Stimulated activated CD4-positive, alpha-beta T cell treated with anti-CD3 and anti-CD28 coated beads, Interleukin-4, amount 100 ng/mL, for 24 hours (primary cell): Measurements from ENCODE around the gene PBRM1.

ENCODE experiments used
- DNase-seq: peaks from one replicate; pipeline ENCODE4 v3.0.0-alpha.2; 2020

The PBRM1 gene

GRCh38 chr3:52655895-52656294, 29.8 kb downstream of the PBRM1 start:
- DNase-seq = no peak

DNA sequence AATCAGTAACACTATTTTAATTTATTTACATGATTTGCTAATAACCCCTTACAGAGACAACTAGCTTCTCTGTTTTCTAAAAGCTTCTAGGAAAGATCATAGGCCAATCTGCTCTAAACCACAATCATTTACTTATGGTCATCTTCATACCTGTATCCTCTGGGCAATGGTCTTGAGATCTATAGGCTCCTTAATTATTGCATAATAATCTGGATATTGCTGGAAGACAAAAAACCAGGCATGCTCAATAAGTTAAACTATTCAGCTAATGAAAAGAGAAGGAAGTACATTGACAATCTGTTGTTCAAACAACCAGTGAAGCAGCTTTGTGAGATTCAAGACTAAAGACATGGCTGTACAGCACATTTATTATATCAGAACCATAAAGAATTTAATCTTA, 34.1 kb downstream of the PBRM1 start:
- no peak for DNase-seq

DNA sequence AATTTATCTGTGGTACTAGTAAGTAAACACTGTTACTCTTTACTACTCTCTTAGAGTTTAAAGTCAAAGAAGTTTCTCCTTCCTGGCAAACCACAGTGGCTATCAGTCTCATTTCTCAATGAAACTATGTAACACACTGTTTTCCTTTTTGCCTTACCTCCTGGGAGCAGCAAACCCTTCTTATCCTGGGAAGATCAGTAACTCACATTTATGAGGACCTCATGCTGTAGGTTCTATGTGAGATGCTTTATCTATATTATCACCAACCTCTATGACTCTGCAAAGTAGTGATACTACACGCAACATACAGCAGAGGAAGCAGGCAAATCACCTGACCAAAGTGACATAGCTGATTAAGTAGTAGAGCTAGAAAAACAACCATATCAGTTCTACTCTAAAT, 35.3 kb downstream of the PBRM1 start:
- DNase-seq = no peak

GRCh38 chr3:52649461-52650210, 36.1 kb downstream of the PBRM1 start:
- no peak for DNase-seq

GRCh38 chr3:52645549-52645948, 40.2 kb downstream of the PBRM1 start:
- DNase-seq = no peak

GRCh38 chr3:52636673-52637072, 49.0 kb downstream of the PBRM1 start:
- DNase-seq = no peak

DNA sequence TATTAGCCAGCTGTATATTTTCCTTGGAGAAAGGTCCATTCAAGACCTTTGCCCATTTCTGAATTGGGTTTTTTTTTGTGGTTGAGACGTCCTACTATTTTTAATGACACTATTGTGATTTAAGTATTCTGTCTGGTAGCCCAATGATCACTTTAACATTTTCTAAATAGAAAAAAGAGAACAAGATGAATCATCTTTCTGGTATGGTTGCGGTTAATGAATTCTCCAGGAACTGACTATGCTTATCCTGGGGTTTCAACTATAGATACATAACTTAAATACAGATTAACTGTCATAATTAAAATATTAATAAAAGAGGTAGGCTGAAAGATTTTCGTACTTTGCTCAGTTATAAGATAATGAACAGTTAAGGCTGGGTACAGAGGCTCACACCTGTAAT, 51.9 kb downstream of the PBRM1 start:
- no peak for DNase-seq

DNA sequence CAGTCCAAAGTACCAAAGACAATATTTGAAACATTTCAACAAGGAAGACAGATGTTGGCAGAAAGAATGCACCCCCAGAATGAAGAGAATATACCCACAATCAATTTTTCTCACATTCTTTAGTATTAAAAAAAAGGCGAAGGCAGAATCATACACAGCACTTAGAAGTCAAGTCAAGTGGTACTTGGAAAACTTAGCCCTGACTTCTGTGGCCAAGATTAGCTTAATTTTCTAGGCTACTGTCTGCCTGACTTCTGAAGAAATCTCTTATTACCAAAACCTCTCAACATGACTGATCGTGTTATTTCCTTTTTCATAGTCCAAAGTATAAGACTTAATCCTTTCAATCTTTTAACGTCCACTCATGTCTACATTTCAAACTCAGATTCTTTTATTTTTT, 60.7 kb downstream of the PBRM1 start:
- no peak for DNase-seq

DNA sequence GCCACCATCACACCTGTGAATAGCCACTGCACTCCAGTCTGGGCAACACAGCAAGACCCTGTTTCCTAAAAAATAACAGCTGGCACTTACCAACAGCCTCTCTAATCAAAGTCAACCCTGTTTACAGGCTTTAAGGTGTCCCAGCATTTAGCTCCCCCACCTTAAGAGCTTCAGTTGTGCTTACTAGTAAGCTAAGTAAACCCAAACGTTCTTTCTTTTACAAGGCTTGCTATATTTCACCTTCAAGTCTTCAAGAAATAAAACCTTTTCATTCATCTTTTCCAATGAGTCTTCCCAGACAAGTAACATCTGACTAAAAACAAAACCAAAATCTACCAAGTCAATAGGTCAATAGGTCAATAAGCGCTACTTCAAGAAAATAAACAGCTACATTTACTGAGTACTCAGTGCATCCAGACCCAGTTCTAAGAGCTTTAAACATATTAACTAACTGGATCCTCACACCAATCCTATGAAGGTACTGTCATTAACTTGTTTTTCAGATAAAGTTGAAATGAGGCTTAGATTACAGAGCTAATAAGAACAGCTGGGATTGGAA, 62.4 kb downstream of the PBRM1 start:
- DNase-seq = no peak

GRCh38 chr3:52620580-52620979, 65.1 kb downstream of the PBRM1 start:
- no peak for DNase-seq

- no peak for DNase-seq
Observed at GRCh38 chr3:52615166-52615565, 70.5 kb downstream of the PBRM1 start.

DNA sequence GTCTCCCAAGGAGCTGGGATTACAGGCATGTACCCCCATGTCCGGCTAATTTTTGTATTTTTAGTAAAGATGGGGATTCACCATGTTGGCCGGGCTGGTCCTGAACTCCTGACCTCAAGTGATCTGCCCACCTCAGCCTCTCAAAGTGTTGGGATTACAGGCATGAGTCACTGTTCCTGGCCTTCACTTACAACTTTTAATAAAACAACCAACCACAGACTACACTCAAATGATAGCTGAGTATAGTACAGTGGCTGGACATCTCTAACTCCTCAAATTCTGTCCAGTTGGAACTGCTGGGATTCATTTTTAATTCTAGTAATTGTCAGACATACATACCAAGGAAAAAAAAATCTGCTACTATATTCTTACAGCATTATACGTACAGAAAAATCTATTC, 71.0 kb downstream of the PBRM1 start:
- no peak for DNase-seq

- no peak for DNase-seq
Observed at GRCh38 chr3:52609316-52609815, 76.3 kb downstream of the PBRM1 start.

GRCh38 chr3:52608337-52608736, 77.4 kb downstream of the PBRM1 start:
- DNase-seq = no peak

DNA sequence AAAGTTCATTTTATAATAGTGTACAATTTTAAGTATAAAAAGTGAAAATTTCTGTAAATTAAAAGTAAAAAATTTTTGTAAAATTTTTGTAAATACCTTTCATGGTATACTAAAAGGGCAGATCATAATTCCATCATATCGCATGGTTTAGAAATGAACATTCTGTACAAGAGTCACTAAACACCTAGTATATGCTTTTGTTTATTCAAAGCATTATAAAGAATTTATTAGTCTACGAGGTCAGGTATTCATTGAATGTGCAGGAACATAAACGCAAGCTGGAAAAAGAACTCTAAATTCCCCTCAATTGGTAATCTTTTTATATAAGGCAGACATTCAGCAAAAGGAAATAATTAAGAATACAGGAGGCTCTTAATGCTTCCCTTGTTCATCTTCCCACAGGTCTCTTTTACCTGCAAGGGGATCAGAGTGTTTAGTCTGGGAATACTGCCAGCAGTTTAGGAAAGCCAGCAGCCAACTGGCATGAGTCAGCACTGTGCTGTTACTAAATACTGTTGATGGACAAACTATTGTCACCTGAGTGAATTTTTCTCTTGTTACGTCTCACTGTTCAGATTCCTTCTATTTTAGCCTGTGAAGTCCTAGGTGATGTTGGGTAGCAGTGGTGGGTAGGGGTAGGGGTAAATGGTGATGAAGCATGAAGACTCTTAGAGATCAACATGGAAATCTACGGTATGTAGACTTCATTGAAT, 79.2 kb downstream of the PBRM1 start:
- DNase-seq = no peak

DNA sequence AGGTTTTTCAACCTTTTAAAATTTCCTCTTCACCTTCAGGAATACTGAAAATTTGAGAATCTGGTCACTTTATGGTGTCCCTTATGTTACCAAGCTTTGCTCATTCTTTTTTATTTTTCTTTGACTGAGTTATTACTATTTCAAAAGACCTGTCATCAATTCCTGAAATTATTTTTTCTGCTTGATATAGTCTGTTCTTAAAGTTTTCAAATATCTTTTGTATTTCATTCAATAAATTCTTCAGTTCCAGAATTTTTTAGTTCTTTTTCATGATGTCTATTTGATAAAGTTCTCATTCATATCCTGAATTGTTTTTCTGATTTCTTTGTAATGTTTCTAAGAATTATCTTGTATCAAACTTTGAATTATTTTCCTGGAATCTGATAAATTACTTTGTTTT, 85.5 kb downstream of the PBRM1 start:
- no peak for DNase-seq

- no peak for DNase-seq
Observed at GRCh38 chr3:52596658-52597265, 89.0 kb downstream of the PBRM1 start.

DNA sequence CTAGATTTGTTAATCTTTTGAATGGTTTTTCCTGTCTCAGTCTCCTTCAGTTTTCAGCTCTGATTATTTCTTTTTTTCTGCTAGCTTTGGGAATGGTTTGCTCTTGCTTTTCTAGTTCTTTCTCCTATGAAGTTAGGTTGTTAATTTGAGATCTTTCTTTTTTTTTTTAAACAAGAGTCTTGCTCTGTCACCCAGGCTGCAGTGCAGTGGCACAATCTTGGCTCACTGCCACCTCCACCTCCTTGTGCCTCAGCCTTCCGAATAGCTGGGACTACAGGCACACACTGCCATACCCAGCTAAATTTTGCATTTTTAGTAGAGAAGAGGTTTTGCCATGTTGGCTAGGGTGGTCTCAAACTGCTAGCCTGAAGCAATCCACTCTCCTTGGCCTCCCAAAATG, 92.6 kb downstream of the PBRM1 start:
- no peak for DNase-seq

- no peak for DNase-seq
Observed at GRCh38 chr3:52574056-52574965, 111.4 kb downstream of the PBRM1 start.

GRCh38 chr3:52572221-52572620, 113.5 kb downstream of the PBRM1 start:
- no peak for DNase-seq

DNA sequence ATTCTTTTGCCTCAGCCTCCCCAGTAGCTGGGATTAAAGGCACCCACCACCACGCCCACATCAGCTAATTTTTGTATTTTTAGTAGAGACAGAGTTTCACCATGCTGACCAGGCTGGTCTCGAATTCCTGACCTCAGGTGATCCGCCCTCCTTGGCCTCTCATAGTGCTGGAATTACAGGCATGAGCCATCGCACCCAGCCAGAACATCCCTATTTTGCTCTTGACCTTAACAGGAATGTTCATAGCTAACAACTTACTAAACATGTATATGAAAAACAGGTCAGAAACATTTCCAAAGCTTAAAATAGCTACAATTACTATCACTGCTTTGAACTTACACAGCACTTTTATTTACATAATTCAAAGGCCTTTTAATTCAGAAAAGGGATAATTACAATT, 115.6 kb downstream of the PBRM1 start:
- no peak for DNase-seq

DNA sequence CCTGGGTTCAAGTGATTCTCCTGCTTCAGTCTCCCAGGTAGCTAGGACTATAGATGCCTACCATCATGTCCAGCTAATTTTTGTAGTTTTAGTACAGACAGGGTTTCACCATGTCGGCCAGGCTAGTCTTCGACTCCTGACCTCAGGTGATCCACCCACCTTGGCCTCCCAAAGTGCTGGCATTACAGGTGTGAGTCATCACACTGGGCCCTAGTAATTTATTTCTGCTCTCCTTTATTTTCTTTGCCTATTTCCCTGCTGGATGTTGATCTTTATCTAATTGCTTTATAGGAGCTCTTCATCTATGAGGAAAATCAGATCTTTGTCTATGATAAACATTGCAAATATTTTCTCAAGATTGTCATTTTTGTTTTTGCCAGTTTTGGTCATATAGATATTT, 117.6 kb downstream of the PBRM1 start:
- DNase-seq = no peak

DNA sequence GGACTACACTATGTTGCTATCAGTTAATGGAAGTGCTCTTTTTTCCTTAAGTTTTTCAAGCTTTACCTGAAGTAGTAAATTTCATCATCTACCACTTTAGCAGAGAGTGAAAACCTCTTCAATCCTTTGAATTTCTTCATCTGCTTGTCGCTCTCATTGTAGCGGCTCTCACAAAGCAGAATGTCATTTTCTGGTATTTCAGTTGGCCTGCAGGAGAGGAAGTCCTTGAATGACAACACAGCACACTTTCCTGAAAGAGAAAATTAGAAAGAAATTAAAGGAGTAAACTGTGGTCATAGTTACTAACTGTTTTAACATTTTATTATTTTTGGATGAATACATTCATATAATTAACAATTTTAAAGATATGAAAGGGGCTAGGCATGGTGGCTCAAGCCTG, 121.7 kb downstream of the PBRM1 start:
- no peak for DNase-seq
